22Rv1 (cell line): ENCODE data around the gene HMHB1.

Source experiments
- CTCF ChIP-seq: fragments of 450-650 bp; IDR thresholded peaks from 2 replicates; pipeline ENCODE4 v1.5.1; 2017; ENCODE audit warnings: mild to moderate bottlenecking
- ZFX ChIP-seq: fragments of 450-650 bp; IDR thresholded peaks from 2 replicates; pipeline ENCODE4 v1.6.1; 2017; ENCODE audit warnings: antibody characterized with exemption, borderline replicate concordance

- TF ChIP-seq CTCF = peak; percentile 33
- TF ChIP-seq ZFX = no peak
Measured at GRCh38 chr5:143860211-143860610, 48.2 kb downstream of the HMHB1 start.
